Kidney epithelial cell (primary cell): ENCODE results near the gene SFXN3. TPM values are rescaled to one million over a fixed set of nuclear protein-coding genes. Genes with fewer than 3 reads are reported as not detected.

Source experiments
- DNase-seq: peaks from one replicate; pipeline ENCODE4 v3.0.0-alpha.2; 2010; ENCODE audit warnings: low read depth
- H3K27me3 ChIP-seq: 2 replicates; pipeline ENCODE4 v1.6.0; 2011; ENCODE audit warnings: low read length; ENCODE audit not compliant: control insufficient read depth, insufficient read depth
- H3K36me3 ChIP-seq: 2 replicates; pipeline ENCODE4 v1.5.1; 2011; ENCODE audit warnings: low read length; ENCODE audit not compliant: control insufficient read depth, insufficient read depth
- H3K4me3 ChIP-seq: 2 replicates; pipeline ENCODE4 v1.5.1; 2011; ENCODE audit warnings: low read depth, mild to moderate bottlenecking, control low read depth, low read length
- CTCF ChIP-seq: IDR thresholded peaks from 2 replicates; pipeline ENCODE4 v1.5.1; 2011; ENCODE audit warnings: mild to moderate bottlenecking, moderate library complexity, low read length, control low read depth, inconsistent platforms; ENCODE audit not compliant: insufficient read depth, poor library complexity, severe bottlenecking
- total RNA-seq: library from RNA; depleted of rRNA; stranded (reverse); fragments of >200 nt; gene quantifications from 2 replicates; pipeline ENCODE4 v1.2.3, GENCODE V29; 2015

The SFXN3 gene
- total RNA-seq, 1 donor from 2014 or later = 59.4 TPM

GRCh38 chr10:100993986-100994708 lies 36.9 kb upstream of the SFXN3 start:
- peak; percentile 64 for TF ChIP-seq CTCF
- Histone ChIP-seq H3K4me3 (no peak overlapping the region), H3K36me3 (peaks cover 2% of the 10 kb centered on the region), H3K27me3 (no peaks in the 10 kb centered on the region)
- no peak for DNase-seq

DNA sequence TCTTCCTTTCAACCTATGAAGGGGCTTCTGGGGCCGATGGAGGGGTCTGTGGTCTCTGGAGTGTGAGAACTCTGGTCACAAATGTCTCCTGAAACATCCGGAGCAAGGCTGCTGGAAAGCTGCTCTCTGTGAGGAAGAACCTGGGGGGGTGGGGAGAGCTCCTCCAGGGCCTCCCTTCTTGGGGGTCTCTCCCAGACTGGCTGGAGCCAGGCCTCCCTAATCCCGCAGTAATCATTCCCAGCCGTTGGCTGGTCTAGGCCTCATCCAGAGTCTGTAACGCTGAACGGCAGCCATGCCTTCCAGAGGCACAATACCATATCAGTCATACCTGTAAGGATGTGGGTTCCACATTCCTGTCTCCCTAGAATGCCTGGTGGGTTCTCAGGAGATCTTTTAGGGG lies 35.9 kb upstream of the SFXN3 start:
- DNase-seq = no peak
- Histone ChIP-seq H3K27me3 (no peaks in the 10 kb centered on the region), H3K36me3 (no peaks in the 10 kb centered on the region), H3K4me3 (no peak overlapping the region)
- no peak for TF ChIP-seq CTCF

DNA sequence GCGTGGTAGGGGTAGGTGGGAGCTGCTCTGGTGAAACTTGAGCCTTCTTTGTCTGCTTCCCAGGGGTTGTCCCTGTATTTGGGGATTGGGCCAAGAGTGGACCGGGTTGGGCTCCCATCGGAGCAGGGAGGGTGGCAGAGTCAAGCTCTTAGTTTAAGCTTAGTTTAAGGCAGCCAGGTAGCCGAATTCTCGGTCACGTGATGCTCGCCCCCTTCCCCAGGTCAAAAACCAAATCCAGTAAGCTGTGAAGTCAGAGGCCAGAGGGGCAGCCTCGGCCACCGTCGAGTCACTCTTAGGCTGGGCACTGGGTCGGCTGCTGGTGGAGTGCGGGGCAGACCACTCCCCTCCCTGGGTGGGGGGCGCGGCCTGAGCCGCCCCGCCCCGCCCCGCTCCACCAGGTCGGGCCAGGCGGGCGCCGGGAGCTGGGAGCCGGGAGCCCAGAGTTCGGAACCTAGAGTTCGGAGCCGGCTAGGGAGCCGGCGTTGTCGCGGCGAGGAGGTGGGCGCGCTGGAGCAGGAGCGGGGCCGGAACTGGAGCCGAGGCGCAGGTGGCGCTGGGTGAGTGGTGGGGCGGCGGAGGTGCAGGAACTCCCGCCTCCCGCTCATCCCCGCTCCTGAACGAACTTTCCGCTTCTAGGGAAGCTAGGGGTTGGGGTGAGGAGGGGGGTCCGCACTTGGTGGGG lies 34.2 kb upstream of the SFXN3 start:
- no peak for TF ChIP-seq CTCF
- H3K27me3 ChIP-seq = no peaks in the 10 kb centered on the region
- H3K36me3 ChIP-seq = no peaks in the 10 kb centered on the region
- DNase-seq = no peak
- peak overlapping the region; percentile 90 for H3K4me3 ChIP-seq

DNA sequence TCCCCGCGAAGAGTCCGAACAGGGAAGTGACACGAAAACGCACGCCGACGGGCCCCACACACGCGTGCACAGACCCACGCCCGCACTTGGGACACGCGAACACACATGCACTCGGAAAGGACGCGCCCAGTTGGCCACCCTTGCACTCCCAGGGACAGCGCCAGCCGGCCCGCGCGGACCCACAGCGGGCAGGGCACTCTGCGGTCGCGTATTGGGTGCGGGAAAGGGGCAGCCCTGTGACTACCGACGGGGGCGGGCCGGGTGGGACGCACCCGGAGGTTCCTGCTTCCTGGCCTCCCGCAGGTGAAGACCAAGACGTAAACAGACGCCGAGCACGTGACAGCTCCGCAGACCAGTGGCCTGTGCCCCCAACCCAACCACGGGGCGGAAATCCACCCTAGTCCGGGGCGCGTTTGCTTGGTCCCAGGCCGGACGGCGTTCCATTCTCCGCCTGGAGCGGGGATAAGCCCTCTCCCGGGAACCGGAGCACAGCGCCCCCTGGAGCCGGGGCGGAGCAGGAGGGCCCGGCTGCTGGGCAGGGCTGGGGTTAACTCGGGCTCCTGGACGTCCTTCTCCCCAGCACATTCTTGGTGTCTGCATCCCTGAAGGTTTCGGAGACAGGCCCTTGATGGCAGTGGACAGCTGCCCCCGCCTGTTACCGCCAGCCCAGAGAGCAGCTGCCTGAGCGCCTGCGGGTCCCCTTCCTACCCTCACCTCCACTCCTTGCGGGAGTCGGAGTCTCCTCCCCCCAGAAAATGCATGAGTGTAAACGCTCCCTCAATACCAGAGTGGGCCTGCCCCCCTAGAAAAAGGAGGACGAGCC lies 33.5 kb upstream of the SFXN3 start:
- no peak for DNase-seq
- Histone ChIP-seq H3K27me3 (no peaks in the 10 kb centered on the region), H3K4me3 (peak overlapping the region; percentile 90), H3K36me3 (no peaks in the 10 kb centered on the region)
- peak; percentile 95 for TF ChIP-seq CTCF

GRCh38 chr10:100998183-100998990 lies 32.6 kb upstream of the SFXN3 start:
- DNase-seq = no peak
- no peak for TF ChIP-seq CTCF
- peaks cover 2% of the 10 kb centered on the region for H3K36me3 ChIP-seq
- H3K27me3 ChIP-seq = no peaks in the 10 kb centered on the region
- peak overlapping the region; percentile 90 for H3K4me3 ChIP-seq
